Islet of Langerhans (tissue), 1 donor: ENCODE measurements around the gene ARID4B.
"Not testable (repeated sequence)": the region's sequence is repeated elsewhere in the genome, so short reads cannot be mapped to it uniquely, and the experiment has no call there.

Source experiments
- FAIRE-seq: peaks from one replicate; lab custom pipeline; 2011; peaks lifted over from hg19 to GRCh38; lab: Jason Lieb, UNC

The ARID4B gene, protein sequence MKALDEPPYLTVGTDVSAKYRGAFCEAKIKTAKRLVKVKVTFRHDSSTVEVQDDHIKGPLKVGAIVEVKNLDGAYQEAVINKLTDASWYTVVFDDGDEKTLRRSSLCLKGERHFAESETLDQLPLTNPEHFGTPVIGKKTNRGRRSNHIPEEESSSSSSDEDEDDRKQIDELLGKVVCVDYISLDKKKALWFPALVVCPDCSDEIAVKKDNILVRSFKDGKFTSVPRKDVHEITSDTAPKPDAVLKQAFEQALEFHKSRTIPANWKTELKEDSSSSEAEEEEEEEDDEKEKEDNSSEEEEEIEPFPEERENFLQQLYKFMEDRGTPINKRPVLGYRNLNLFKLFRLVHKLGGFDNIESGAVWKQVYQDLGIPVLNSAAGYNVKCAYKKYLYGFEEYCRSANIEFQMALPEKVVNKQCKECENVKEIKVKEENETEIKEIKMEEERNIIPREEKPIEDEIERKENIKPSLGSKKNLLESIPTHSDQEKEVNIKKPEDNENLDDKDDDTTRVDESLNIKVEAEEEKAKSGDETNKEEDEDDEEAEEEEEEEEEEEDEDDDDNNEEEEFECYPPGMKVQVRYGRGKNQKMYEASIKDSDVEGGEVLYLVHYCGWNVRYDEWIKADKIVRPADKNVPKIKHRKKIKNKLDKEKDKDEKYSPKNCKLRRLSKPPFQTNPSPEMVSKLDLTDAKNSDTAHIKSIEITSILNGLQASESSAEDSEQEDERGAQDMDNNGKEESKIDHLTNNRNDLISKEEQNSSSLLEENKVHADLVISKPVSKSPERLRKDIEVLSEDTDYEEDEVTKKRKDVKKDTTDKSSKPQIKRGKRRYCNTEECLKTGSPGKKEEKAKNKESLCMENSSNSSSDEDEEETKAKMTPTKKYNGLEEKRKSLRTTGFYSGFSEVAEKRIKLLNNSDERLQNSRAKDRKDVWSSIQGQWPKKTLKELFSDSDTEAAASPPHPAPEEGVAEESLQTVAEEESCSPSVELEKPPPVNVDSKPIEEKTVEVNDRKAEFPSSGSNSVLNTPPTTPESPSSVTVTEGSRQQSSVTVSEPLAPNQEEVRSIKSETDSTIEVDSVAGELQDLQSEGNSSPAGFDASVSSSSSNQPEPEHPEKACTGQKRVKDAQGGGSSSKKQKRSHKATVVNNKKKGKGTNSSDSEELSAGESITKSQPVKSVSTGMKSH (N-terminal part only)

DNA sequence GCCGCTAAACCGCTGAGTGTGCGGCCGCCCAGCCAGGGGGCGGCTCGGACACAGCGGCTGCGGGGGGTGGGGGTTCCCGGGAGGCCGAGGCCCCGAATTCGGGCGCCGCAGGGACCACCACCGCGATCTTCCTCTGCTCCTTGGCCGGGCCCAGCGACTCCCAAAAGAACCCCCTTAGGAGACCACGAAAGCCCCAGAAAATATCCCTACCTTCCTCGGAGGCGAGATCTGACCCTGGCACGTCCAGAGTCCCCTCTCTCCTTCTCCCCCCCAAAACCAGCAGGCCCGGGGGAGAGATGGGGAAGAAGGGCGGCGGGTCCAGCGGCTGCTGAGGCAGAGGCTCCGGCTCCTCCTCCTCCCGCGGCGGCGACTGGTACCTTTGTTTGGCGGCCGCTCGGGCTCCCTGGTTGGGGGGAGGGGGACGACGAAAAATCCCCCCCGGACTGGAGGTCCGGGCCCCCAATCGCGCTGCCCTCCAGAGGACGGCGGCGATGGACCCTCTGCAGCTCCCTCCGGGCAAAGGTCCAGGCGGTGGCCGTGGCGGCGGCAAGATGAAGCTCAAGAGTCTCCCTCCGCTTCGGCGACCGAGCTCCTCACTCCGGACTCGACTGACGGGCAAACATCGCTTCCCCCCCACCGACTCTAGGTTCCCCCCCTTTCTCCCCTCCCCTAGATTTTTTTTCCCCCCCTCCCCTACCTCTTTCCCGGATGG is at the start of gene ARID4B:
ARID4B (minus strand) TSS at position 621 of the 712 bp plus-strand sequence. CDS start 1,260 bp downstream, outside the sequence.
- FAIRE-seq = no peak

DNA sequence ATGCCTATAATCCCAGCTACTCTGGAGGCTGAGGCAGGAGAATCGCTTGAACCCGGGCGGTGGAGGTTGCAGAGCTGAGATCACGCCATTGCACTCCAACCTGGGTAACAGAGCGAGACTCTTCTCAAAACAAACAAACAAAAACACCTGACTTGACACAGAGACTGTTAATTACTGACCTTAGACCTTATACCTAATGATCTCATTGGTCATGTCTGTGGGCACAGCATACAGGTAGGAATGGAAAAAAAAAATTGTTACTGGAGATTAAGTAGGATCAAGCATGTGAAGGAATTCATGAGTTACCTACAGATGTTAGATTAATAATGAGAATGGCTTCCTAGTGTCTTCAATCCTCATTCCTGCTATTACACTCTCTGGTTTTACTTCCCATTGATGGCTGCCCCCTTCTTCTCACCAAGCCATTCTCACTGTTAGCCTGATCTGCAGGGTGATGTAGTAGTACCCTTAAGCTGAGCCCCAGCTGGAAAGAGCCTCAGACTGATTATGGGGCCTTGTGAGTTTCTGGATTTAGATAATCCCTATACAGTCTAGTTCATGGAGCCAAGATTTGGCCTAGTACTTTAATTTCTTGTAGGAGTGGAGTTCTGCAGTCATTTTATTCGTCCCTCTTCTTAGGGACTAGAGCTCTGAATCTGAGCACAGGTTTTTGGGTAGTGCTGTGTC is 48.1 kb upstream of the ARID4B start:
- FAIRE-seq = no peak

DNA sequence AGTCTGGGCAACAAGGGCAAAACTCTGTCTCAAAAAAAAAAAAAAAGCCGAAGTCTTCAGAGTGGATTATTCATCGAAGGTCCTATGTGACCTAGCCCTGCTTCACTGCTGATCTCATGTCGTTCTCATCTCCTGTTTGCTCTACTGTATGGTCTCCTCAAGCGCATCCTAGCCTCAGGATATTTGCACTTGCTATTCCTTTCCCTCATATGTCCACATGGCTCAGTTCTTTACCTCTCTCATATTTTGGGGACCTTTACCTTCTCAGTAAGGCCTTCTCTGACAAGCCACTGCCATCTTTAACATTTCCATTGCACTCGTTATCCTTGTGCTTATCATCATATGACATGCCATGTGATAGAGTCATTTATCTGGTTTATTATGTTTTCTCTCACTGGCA is 41.8 kb upstream of the ARID4B start:
- no peak for FAIRE-seq

DNA sequence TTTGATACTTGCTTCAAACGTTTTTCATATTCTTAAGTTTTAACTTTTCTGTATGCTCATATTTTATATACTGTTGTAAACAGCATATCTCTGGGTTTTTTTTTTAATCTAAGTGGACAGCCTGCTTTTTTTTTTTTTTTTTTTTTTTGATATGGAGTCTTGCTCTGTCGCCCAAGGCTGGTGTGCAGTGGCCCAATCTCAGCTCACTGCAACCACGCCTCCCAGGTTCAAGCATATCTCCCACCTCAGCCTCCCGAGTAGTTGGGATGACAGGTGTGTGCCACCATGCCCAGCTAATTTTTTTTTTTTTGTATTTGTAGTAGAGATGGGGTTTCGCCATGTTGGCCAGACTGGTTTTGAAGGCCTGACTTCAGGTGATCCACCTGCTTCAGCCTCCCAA is 40.4 kb upstream of the ARID4B start:
- no peak for FAIRE-seq

DNA sequence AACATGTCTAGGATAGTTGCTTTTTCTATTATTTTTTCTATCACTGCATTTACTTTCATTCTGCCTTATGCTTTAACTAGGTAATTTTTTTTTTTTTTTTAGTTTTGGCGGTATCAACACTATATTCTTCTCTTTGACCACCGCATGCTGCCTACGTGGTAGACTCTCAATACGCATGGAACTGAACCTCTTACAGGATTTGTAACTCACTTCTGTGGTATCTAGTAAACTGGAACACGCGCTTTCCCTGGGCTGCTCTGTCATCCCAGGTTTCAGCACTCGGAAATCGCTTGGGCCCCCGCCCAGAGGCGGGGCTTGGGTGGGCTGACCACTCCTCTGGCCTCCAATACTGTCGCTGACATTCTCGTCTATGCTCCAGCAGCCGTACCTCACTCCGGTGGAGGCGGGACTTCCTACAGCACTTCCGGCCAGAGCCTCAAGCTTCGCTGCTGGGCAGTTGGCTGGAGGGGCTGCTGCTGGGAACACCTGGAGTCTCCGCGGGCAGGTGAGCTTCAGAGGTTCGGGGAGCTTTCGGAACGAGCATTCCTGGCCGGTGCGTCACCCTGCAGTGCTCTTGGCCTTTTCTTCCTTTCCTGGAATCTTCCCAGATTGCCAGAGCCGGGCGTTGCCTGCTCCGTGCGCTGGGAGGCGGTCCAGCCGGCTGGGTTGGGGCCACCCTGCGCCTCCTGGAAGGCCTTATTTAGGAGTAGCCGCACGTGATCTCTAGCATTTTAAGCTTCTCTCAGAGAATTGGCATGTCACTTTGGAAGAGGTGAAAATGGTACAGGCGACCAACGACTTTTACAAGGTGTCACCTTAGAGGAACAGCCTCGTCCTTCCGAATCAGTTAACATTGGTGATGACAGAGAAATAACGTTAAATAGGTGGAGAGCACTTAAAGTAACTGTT is 39.3 kb upstream of the ARID4B start, which contains the start of gene TBCE:
TBCE (plus strand) TSS at position 428 of the 909 bp plus-strand sequence. CDS start 12,623 bp downstream, outside the sequence.
- peak; percentile 93 for FAIRE-seq

DNA sequence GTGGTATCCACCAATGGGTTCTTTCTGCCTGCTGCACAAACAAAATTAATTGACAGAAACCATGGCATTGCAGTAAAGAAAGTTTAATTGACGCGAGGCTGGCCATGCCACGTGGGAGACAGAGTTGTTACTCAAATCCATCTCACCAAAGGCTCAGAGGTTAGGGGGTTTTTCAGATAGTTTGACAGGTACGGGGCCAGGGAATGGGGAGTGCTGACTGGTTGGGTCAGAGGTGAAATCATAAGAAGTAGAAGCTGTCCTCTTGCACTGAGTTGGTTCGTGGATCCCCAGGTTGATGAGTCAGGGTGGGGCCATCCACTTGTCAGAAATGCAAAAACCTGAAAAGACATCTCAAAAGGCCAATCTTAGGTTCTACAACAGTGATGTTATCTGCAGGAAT is 38.3 kb upstream of the ARID4B start:
- no peak for FAIRE-seq

DNA sequence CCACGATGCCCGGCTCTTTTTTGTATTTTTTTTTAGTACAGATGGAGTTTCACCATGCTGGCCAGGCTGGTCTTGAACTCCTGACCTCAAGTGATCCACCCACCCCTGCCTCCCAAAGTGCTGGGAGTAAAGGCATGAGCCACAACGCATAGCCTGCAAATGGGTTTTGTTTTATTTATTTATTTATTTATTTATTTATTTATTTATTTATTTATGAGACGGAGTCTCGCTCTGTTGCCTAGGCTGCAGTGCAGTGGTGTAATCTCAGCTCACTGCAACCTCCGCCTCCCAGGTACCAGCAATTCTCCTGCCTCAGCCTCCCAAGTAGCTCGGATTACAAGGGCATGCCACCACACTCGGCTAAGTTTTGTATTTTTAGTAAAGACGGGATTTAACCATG is 36.2 kb upstream of the ARID4B start:
- not testable (repeated sequence) for FAIRE-seq

DNA sequence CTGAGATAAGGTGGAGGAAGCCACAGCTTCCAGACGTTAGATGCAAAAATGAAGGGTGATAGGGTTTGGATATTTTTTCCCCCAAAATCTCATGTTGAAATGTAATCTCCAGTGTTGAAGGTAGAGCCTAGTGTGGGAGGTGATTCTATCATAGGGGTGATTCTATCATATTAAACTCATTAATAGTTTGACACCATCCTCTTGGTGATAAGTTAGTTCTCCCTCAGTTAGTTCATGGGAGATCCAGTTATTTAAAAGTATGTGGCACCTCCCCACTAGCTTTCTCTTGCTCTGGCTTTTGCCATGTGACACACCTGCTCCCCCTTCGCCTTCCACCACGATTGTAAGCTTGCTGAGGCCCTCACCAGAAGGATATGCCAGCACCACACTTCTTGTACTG is 30.9 kb upstream of the ARID4B start:
- no peak for FAIRE-seq

DNA sequence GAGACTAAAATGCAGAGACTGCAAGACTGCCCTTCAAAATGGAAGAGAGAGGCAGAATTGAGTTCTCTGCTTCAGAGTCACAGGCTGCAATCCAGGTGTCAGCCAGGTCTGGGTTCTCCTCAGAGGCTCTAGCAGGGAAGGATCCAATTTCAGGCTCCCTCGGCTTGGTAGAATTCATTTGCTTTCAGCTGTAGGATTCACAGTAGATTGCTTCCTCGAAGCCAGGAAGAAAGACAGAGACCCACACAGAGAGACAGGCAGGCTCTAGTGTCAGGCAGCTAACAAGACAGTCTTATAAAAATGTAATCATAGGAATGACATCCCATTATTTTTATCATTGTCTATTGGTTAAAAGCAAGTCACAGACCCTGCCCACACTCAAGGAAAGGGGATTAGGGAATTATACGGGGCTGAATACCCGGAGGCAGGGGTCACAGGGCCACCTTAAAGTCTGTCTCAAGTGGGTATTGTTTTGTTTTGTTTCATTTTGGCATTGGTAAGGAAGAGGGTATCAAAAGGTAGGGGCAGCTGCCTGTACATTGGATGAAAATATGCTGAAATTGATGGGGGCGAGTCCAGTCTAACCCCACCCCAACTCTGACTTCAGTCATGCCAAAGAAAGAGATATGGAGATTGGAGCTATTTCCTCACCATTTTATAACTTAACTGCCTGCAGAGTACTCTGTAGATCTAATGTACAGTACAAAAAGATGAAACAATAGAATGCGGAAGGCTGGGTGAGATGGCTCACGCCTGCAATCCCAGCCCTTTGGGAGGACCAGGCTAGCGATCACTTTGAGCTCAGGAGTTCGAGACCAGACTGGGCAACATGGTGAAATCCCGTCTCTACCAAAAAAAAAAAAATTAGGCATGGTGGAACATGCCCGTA is 29.8 kb upstream of the ARID4B start:
- no peak for FAIRE-seq

DNA sequence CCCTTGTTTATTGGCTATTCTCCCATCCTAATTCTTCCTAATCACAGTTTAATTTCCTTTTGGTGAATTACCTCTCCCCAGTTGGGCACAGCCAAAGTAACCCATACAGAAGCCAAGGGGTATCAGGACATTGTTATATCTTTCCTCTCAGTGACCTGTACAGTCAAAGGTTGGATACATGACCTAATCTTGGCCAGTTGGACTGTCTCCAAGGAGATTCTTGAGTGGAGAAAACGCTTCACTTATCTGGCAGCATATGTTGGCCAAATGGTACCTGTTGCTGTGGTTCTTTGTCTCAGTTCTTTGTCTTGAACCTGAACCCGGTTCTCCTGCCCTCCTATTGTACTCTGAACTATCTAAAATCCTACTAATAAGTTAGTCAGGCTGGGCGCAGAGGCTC is 23.9 kb upstream of the ARID4B start:
- no peak for FAIRE-seq

DNA sequence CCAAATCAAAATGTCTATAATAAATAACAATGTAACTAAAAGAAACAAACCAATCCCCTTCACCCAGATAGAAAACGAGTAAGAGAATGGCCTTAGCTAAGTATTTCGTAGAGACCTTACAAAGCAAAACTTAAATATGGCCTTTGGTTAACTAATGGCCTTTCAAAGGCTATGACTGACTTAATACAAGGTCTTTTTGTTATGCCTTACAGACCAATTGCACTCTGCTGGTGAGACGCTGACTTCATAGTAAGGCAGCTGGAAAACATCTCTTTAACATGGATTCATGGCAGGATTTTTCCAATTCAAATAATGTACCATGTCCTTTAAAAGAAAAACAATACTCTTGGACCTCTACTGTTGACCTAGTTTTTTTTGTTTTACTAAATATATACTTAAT is 23.5 kb upstream of the ARID4B start:
- FAIRE-seq = no peak

DNA sequence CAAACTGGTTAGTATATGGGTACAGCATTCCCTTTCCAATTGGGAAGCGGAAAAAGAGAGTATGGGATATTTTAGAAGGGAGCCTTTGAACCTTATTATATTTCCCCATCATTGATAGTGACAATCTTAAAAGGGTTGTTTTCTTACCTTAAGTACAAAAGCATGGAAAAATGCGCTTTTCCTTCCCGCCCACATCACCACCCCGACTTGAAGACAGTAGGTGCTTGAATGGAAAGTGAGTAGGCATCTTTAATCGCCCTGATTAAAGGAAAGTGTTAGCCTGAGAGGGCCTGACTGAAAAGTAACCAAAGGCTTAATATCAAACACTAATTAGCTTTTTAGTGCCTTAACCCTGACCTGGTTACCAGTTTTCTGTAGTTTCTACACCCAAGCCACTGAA is 15.7 kb upstream of the ARID4B start:
- FAIRE-seq = no peak

DNA sequence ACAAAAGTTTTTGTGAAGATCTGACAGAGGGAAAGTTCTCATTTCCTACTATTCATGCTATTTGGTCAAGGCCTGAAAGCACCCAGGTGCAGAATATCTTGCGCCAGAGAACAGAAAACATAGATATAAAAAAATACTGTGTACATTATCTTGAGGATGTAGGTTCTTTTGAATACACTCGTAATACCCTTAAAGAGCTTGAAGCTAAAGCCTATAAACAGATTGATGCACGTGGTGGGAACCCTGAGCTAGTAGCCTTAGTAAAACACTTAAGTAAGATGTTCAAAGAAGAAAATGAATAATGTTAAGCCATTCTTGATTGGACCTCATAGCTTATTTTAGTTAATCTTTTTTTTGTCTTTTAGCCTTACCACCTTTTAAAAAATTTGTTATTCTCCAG is 14.5 kb upstream of the ARID4B start:
- no peak for FAIRE-seq

DNA sequence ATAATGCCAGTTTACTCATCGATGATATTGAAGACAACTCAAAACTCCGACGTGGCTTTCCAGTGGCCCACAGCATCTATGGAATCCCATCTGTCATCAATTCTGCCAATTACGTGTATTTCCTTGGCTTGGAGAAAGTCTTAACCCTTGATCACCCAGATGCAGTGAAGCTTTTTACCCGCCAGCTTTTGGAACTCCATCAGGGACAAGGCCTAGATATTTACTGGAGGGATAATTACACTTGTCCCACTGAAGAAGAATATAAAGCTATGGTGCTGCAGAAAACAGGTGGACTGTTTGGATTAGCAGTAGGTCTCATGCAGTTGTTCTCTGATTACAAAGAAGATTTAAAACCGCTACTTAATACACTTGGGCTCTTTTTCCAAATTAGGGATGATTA is 14.1 kb upstream of the ARID4B start:
- FAIRE-seq = no peak

DNA sequence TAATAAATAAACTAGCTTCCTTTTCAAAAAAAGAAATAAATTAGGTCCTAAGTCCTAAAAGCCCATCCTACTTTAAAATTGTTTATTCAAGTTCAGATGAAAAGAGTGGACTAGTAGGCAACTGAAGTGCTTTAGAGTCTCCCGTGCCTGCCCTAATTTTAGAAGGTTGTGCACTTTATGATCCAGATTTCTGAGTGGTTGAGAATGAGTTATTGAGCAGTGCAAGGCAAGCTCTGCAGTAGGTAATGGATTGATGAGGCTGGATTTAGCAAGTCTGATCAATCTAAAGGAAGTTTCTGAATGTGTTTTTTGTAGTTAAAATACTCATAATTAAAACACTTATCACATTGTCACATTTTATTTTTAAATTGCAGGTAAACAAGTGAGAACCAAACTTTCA is 13.4 kb upstream of the ARID4B start:
- FAIRE-seq = no peak

DNA sequence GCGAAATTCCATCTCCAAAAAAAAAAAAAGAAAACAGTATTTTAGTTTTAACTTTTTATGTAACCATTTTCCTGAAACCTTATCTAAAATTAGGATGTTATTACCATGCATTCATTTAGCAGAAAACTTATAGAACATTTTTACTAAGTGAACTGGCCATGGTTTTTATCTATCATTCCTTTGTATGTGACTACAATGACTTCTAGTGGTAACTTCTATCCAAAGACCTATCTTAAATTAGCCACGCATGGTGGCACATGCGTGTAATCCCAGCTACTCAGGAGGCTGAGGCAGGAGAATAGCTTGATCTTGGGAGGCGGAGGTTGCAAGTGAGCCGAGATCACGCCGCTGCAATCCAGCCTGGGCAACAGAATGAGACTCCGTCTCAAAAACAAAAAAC is 11.8 kb upstream of the ARID4B start:
- no peak for FAIRE-seq

DNA sequence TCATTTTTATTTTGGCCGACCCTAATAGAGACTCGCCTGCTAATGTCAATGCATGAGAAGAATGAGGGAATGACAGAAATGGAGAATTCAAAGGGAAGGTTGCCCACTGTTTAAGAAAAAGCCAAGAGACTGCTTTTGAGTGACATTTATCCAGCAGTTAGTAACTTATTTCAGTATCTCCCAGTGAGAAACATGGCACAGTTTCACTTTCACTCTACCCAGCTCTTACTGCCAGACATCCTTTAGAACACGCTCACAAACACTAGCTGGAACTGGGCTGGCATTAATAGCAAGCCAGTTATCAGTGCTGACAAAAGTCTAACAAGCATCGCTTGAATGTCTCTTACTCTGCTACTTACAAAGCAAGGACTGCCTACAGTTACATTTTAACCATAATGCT is 8.9 kb upstream of the ARID4B start:
- FAIRE-seq = no peak

DNA sequence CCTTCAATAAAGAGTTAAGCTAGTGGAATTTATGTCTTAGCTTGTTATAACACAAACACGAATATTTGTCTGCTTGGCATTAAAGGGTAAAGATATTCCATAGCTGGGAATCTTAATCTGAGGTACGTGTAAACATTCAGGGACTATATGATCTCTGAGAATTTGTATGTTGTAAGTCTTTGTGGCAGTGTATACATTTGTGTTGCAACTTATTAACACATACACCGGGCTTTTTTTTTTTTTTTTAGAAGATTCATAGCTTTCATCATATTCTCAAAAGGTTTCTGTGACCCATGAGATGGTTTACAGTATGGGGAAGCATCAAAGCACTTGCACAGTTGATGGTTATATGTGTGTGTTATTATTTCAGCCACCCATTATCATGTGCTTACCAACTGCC is 3.4 kb upstream of the ARID4B start:
- FAIRE-seq = no peak

DNA sequence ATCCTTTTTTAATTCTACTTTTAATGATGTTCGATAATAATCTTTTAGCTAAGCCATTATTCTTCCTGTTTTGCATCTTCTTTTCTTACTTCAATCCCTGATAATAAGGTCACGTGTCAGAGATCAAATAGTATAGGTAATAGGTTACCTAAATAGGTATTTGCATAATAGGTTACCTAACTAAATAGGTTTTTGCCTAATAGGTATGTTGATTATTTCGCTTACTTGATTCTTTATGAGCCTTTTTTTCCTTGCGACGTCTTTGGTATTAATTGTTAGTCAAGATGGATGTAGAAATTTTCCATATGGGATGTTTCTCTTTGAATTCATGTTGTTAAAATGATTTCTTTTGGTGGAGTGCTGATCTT is 2.9 kb upstream of the ARID4B start:
- FAIRE-seq = no peak
